H54 (cell line): Measurements from ENCODE around the gene KRTAP10-6.
"Not testable (repeated sequence)": the region's sequence is repeated elsewhere in the genome, so short reads cannot be mapped to it uniquely, and the experiment has no call there.

Source experiments
- DNase-seq: peaks from one replicate; pipeline ENCODE4 v3.0.0; 2011; ENCODE audit warnings: low spot score, mixed read lengths; ENCODE audit not compliant: insufficient read length
- FAIRE-seq: peaks from 3 replicates; lab custom pipeline; 2011; peaks lifted over from hg19 to GRCh38; lab: Jason Lieb, UNC
- POLR2A ChIP-seq: IDR thresholded peaks from 2 replicates; pipeline ENCODE4 v1.6.1; 2011; ENCODE audit warnings: low read depth, mild to moderate bottlenecking, low read length

Gene KRTAP10-6

GRCh38 chr21:44592446-44593311 lies at the start of gene KRTAP10-6:
TSS of gene KRTAP10-6 (minus strand) at chr21:44592505. CDS start at chr21:44592484, 21 bp downstream.
- no peak for FAIRE-seq
- DNase-seq, result no peak
- no peak for TF ChIP-seq POLR2A

- no peak for DNase-seq
- FAIRE-seq, result no peak
- TF ChIP-seq POLR2A, result no peak
These were observed 48.5 kb upstream of the KRTAP10-6 start for GRCh38 chr21:44640761-44641160.

GRCh38 chr21:44639331-44639655 lies 47.0 kb upstream of the KRTAP10-6 start:
- no peak for DNase-seq
- no peak for FAIRE-seq
- TF ChIP-seq POLR2A, result no peak

- not testable (repeated sequence) for FAIRE-seq, DNase-seq
These were observed 46.4 kb upstream of the KRTAP10-6 start for GRCh38 chr21:44638506-44639330.

GRCh38 chr21:44637851-44638348 lies 45.6 kb upstream of the KRTAP10-6 start:
- not testable (repeated sequence) for FAIRE-seq, DNase-seq

GRCh38 chr21:44637018-44637850 lies 44.9 kb upstream of the KRTAP10-6 start, which contains the start of gene KRTAP10-10:
TSS of gene KRTAP10-10 (plus strand) at chr21:44637356. CDS start at chr21:44637418, 62 bp downstream.
- FAIRE-seq (no peak), DNase-seq (no peak)
- TF ChIP-seq POLR2A, result no peak

GRCh38 chr21:44636209-44637017 lies 44.1 kb upstream of the KRTAP10-6 start:
- DNase-seq, result no peak
- TF ChIP-seq POLR2A, result no peak
- no peak for FAIRE-seq

- DNase-seq, result no peak
- TF ChIP-seq POLR2A, result no peak
- no peak for FAIRE-seq
These were observed 39.8 kb upstream of the KRTAP10-6 start for GRCh38 chr21:44632067-44632466.

- no peak for FAIRE-seq
These were observed 38.1 kb upstream of the KRTAP10-6 start for GRCh38 chr21:44630440-44630839.

GRCh38 chr21:44628707-44629391 lies 36.5 kb upstream of the KRTAP10-6 start:
- FAIRE-seq (no peak), DNase-seq (no peak)
- TF ChIP-seq POLR2A, result no peak

More at GRCh38 chr21:44630440-44630839, 38.1 kb upstream of the KRTAP10-6 start:
- TF ChIP-seq POLR2A, result no peak
- DNase-seq, result no peak

- FAIRE-seq, DNase-seq: not testable (repeated sequence)
These were observed 35.5 kb upstream of the KRTAP10-6 start for GRCh38 chr21:44627831-44628233.

GRCh38 chr21:44627181-44627822 lies 35.0 kb upstream of the KRTAP10-6 start:
- not testable (repeated sequence) for DNase-seq, FAIRE-seq
